Uterus (tissue), 4 donors: Measurements from ENCODE around the gene FBL. TPM values are rescaled to one million over a fixed set of nuclear protein-coding genes. Genes with fewer than 3 reads are reported as not detected.

Experiments used
- DNase-seq, 2 donors: peaks; one replicate each; pipeline ENCODE4 v3.0.0-alpha.2; 2019 to 2020
- H3K27ac ChIP-seq, 2 donors: fragments of 200-600 bp; sonication (generic); 1 replicate in 1 of 2; 2 replicates in 1 of 2; pipeline ENCODE4 v1.5.1; 2016 to 2018
- H3K27me3 ChIP-seq, 2 donors: fragments of 200-600 bp; sonication (generic); one replicate each; pipeline ENCODE4 v1.5.1; 2018 to 2019; ENCODE audit warnings: control low read depth in 1 of 2
- H3K36me3 ChIP-seq, 2 donors: fragments of 200-600 bp; sonication (generic); one replicate each; pipeline ENCODE4 v1.5.1; 2019; ENCODE audit warnings: control low read depth in 1 of 2
- H3K4me1 ChIP-seq, 2 donors: fragments of 200-600 bp; sonication (generic); one replicate each; pipeline ENCODE4 v1.5.1; 2018 to 2019; ENCODE audit warnings: control low read depth in 1 of 2
- H3K4me3 ChIP-seq, 2 donors: fragments of 200-600 bp; sonication (generic); 1 replicate in 1 of 2; 2 replicates in 1 of 2; pipeline ENCODE4 v1.5.1; 2018 to 2019; ENCODE audit warnings: mild to moderate bottlenecking in 1 of 2
- H3K9me3 ChIP-seq, 2 donors: fragments of 200-600 bp; sonication (generic); one replicate each; pipeline ENCODE4 v1.5.1; 2019; ENCODE audit warnings: control low read depth in 1 of 2
- POLR2A ChIP-seq, 2 donors: fragments of 450-650 bp; IDR thresholded peaks; one replicate each; pipeline ENCODE4 v1.6.1; 2016; ENCODE audit warnings: antibody characterized with exemption in 2 of 2, mild to moderate bottlenecking in 1 of 2, moderate library complexity in 1 of 2
- intact Hi-C: fragments of 100-400 bp; cut with DNase I; formaldehyde crosslinking; loops from one replicate; pipeline ENCODE4 v1.15.1; 2023; ENCODE audit warnings: low total_unique reads
- total RNA-seq, 4 donors: library from RNA; depleted of rRNA in 3 of 4; stranded (reverse); fragments of >200 nt in 3 of 4; gene quantifications; one replicate each; pipeline versions ENCODE4 v1.1.0 to v1.2.4, GENCODE V29; 2014 to 2023
- TF ChIP-seq, protein P1 (sequence below), 4 experiments: fragments of 200-600 bp in 2 of 4; fragments of 450-650 bp in 2 of 4; sonication (generic) in 2 of 4; IDR thresholded peaks; one replicate each; pipeline ENCODE4 v1.5.1; 2016 to 2019; ENCODE audit warnings: antibody characterized with exemption in 4 of 4, mild to moderate bottlenecking in 2 of 4, moderate library complexity in 1 of 4
- donor health status: DM: yes; HTN: yes; CAD: no.

The FBL gene
- total RNA-seq, 4 donors from 2014 or later, result 71.7 to 327 (median 277) TPM

GRCh38 chr19:39837978-39838377 lies 8.2 kb downstream of the FBL start:
- Histone ChIP-seq H3K4me3 (no peak overlapping the region), H3K36me3 (no peaks in the 10 kb centered on the region), H3K4me1 (peaks cover 0 to 2% of the 10 kb centered on the region in 2 donors), H3K27ac (no peak overlapping the region), H3K9me3 (no peaks in the 10 kb centered on the region), H3K27me3 (no peaks in the 10 kb centered on the region)
- TF ChIP-seq, protein P1, sequence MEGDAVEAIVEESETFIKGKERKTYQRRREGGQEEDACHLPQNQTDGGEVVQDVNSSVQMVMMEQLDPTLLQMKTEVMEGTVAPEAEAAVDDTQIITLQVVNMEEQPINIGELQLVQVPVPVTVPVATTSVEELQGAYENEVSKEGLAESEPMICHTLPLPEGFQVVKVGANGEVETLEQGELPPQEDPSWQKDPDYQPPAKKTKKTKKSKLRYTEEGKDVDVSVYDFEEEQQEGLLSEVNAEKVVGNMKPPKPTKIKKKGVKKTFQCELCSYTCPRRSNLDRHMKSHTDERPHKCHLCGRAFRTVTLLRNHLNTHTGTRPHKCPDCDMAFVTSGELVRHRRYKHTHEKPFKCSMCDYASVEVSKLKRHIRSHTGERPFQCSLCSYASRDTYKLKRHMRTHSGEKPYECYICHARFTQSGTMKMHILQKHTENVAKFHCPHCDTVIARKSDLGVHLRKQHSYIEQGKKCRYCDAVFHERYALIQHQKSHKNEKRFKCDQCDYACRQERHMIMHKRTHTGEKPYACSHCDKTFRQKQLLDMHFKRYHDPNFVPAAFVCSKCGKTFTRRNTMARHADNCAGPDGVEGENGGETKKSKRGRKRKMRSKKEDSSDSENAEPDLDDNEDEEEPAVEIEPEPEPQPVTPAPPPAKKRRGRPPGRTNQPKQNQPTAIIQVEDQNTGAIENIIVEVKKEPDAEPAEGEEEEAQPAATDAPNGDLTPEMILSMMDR (IDR thresholded peaks at IDR 0.05), result no peak
- TF ChIP-seq POLR2A (IDR thresholded peaks at IDR 0.05), result no peak
- DNase-seq, result no peak
- intact Hi-C loops, result no loop called here

DNA sequence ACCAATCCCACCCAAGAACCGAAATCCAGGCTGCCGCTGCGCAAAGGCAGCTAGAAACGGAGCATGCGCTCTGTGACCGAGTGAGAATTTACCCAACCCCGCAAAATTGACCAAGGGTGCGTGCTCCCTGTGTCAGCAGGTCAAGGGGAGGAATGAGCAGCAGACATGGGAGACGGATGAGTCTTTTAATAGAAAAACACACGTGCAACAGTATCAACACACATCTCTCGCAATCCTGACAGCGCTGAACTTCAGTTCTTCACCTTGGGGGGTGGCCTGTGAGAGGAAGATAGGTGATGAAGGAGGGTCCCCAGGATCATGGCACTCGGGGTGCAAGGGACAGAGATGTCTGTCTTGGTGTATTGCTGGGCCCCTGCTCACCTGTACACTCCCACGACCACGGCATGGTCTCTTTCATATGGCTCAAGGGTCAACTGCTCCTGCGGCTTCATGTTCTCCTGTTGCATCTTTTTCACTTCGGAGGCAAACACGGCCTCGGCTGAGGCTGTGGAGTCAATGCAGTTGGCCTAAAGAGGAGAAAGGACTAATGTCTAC lies 11.8 kb downstream of the FBL start:
- no peaks in the 10 kb centered on the region for H3K36me3 ChIP-seq
- H3K4me1 ChIP-seq, result peaks cover 0 to 14% of the 10 kb centered on the region in 2 donors
- TF ChIP-seq, protein P1 (IDR thresholded peaks at IDR 0.05), result no peak
- TF ChIP-seq POLR2A (IDR thresholded peaks at IDR 0.05), result no peak
- no peaks in the 10 kb centered on the region for H3K27me3 ChIP-seq
- peak overlapping the region in 1 of 2 donors; percentile 92 for H3K4me3 ChIP-seq
- intact Hi-C loops, result no loop called here
- peak overlapping the region; percentile 89 for H3K27ac ChIP-seq
- H3K9me3 ChIP-seq, result no peaks in the 10 kb centered on the region
- no peak for DNase-seq

DNA sequence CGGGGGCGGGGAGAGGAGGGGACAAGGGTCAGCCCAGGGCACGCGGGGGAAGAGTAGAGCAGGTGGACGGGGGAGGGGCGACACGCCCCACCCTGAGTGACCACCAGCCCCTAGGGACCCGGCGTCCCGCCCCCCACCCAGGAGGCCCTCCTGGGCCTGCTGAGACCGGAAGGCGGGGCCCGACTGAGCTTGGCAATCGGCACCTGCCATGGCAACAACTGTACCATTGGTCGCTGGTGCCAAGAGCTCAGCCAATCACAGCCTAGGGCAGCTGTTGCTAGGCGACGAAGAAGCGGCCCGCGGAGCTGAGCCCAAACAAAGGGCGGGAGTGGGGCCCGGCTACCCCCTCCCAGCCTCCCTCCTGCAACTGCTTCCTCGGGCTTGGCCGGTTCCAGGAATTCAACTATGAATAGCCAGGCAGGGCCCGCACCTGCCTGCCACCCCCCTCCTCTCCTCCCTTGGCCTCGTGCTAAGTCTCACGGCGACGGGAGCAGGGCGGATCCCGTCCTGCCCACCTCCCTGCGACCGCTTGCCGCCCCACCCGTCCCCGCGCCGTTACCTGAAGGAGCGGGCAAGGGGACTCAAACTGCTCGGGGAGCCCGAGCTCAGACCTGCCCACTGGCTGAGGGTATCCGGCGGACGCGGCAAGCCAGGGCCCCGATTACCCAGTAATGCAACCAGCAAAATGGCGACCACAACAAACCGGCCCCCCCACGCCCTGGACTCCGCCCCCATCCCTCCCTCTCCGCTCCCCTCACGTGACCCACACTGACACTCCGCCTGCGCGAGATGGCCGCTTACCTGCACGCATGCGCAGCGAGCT lies 12.5 kb downstream of the FBL start, which contains the start of gene DYRK1B:
TSS of gene DYRK1B (minus strand) at position 699 of the 823 bp plus-strand sequence. CDS start 2,295 bp downstream, outside the sequence.
- peaks cover 0 to 14% of the 10 kb centered on the region in 2 donors for H3K4me1 ChIP-seq
- DNase-seq, result peak; percentile 96 to 98
- H3K27me3 ChIP-seq, result no peaks in the 10 kb centered on the region
- H3K4me3 ChIP-seq, result peak within 1 kb of the TSS; percentile 90 to 92
- intact Hi-C loops, result no loop called here
- H3K9me3 ChIP-seq, result no peaks in the 10 kb centered on the region
- peak within 1 kb of the TSS; percentile 89 for H3K27ac ChIP-seq
- TF ChIP-seq, protein P1 (IDR thresholded peaks at IDR 0.05), result peak in 1 of 4 experiments; percentile 4
- TF ChIP-seq POLR2A (IDR thresholded peaks at IDR 0.05), result peak; percentile 10 to 58
- no peaks in the 10 kb centered on the region for H3K36me3 ChIP-seq

GRCh38 chr19:39833160-39833463 lies 13.1 kb downstream of the FBL start:
- Histone ChIP-seq H3K4me1 (peaks cover 0 to 14% of the 10 kb centered on the region in 2 donors), H3K27me3 (no peaks in the 10 kb centered on the region)

More at GRCh38 chr19:39833160-39833463, 13.1 kb downstream of the FBL start:
- H3K36me3 ChIP-seq, result no peaks in the 10 kb centered on the region
- no peak for TF ChIP-seq POLR2A (IDR thresholded peaks at IDR 0.05)
- TF ChIP-seq, protein P1 (IDR thresholded peaks at IDR 0.05), result no peak
- H3K27ac ChIP-seq, result peak overlapping the region; percentile 89
- no peaks in the 10 kb centered on the region for H3K9me3 ChIP-seq
- intact Hi-C loops, result no loop called here
- no peak for DNase-seq
- peak overlapping the region; percentile 90 to 92 for H3K4me3 ChIP-seq
